ENCODE measurements around the gene AP1G2. TPM values are rescaled to one million over a fixed set of nuclear protein-coding genes. Genes with fewer than 3 reads are reported as not detected.

The AP1G2 gene
- total RNA-seq, 1 donor from 2014 or later: 271 TPM

GRCh38 chr14:23532658-23533057 is 34.9 kb downstream of the AP1G2 start:
- H3K27me3 Mint-ChIP-seq (ENCODE audit: low read depth): no peaks in the 10 kb centered on the region
- H3K4me1 Mint-ChIP-seq: peaks cover 6% of the 10 kb centered on the region
- DNase-seq (ENCODE audit: low spot score in 2 of 2, unreplicated experiment in 2 of 2): no peak
- no peaks in the 10 kb centered on the region for H3K9me3 Mint-ChIP-seq
- H3K36me3 Mint-ChIP-seq: peaks cover 5% of the 10 kb centered on the region
- no peak overlapping the region for H3K4me3 Mint-ChIP-seq
- no peak overlapping the region for H3K27ac Mint-ChIP-seq
- no peak for TF ChIP-seq CTCF (IDR thresholded peaks at IDR 0.05; ENCODE audit: unreplicated experiment)

- DNase-seq (ENCODE audit: low spot score in 2 of 2, unreplicated experiment in 2 of 2): no peak
- Mint-ChIP-seq H3K9me3 (no peaks in the 10 kb centered on the region), H3K27ac (no peak overlapping the region), H3K36me3 (peaks cover 5% of the 10 kb centered on the region), H3K27me3 (ENCODE audit: low read depth) (no peaks in the 10 kb centered on the region), H3K4me3 (no peak overlapping the region), H3K4me1 (peaks cover 6% of the 10 kb centered on the region)
- TF ChIP-seq CTCF (IDR thresholded peaks at IDR 0.05; ENCODE audit: unreplicated experiment): no peak
Measured at GRCh38 chr14:23531391-23531790, 36.2 kb downstream of the AP1G2 start.

DNA sequence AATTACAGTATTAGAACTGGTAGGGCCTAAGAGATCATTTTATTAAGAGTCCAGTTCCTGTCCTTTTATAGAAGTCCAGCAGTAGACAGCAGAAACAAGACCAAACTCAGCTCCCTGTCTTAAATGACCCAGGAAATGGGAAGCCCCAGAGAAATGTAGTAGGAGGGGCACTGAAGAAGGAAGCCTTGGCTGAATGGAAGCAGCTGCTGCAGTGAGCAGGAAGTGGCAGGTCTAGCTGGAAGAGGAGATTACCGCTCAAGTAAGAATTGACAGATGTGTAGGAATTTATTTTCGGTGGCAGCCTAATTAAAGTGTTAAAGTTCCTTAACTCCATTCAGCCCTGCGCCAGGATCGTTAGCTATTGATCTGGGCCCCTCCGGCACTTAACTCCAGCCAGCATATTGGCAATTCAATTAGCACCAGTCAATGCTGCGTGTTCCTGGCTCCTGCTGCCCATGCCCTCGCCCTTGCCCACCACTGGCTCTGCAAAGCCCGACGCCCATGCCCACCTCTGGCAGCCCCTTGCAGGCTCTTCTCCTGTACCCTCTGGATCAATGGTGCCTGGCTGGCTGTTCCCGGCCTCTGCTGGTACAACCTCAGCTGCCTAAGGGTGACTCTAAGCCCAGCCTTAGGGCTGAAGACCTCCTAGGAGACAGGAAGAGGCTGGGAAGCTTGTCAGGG is 37.1 kb downstream of the AP1G2 start:
- Mint-ChIP-seq H3K9me3 (no peaks in the 10 kb centered on the region), H3K27me3 (ENCODE audit: low read depth) (no peaks in the 10 kb centered on the region)

GRCh38 chr14:23529016-23529415 is 38.6 kb downstream of the AP1G2 start:
- no peak overlapping the region for H3K4me3 Mint-ChIP-seq
- H3K27me3 Mint-ChIP-seq (ENCODE audit: low read depth): no peaks in the 10 kb centered on the region
- peaks cover 6% of the 10 kb centered on the region for H3K4me1 Mint-ChIP-seq
- H3K9me3 Mint-ChIP-seq: no peaks in the 10 kb centered on the region
- H3K27ac Mint-ChIP-seq: no peak overlapping the region
- TF ChIP-seq CTCF (IDR thresholded peaks at IDR 0.05; ENCODE audit: unreplicated experiment): no peak
- H3K36me3 Mint-ChIP-seq: peaks cover 13% of the 10 kb centered on the region
- DNase-seq (ENCODE audit: low spot score in 2 of 2, unreplicated experiment in 2 of 2): no peak

More for the DNA sequence above, 37.1 kb downstream of the AP1G2 start:
- Mint-ChIP-seq H3K4me3 (no peak overlapping the region), H3K36me3 (peaks cover 8% of the 10 kb centered on the region), H3K4me1 (peaks cover 6% of the 10 kb centered on the region), H3K27ac (no peak overlapping the region)
- no peak for TF ChIP-seq CTCF (IDR thresholded peaks at IDR 0.05; ENCODE audit: unreplicated experiment)
- DNase-seq (ENCODE audit: low spot score in 2 of 2, unreplicated experiment in 2 of 2): no peak

GRCh38 chr14:23528555-23528954 is 39.0 kb downstream of the AP1G2 start:
- H3K9me3 Mint-ChIP-seq: no peaks in the 10 kb centered on the region
- no peaks in the 10 kb centered on the region for H3K27me3 Mint-ChIP-seq (ENCODE audit: low read depth)
- H3K4me3 Mint-ChIP-seq: no peak overlapping the region
- H3K4me1 Mint-ChIP-seq: peaks cover 6% of the 10 kb centered on the region
- no peak overlapping the region for H3K27ac Mint-ChIP-seq
- no peak for TF ChIP-seq CTCF (IDR thresholded peaks at IDR 0.05; ENCODE audit: unreplicated experiment)
- H3K36me3 Mint-ChIP-seq: peaks cover 13% of the 10 kb centered on the region
- no peak for DNase-seq (ENCODE audit: low spot score in 2 of 2, unreplicated experiment in 2 of 2)

Data from mesothelial cell of epicardium (in vitro differentiated cells).